ENCODE measurements around the gene VMP1.

GRCh38 chr17:59688496-59688895 lies 19.0 kb upstream of the VMP1 start:
- TF ChIP-seq CTCF (IDR thresholded peaks at IDR 0.05) (no peak), POLR2A (IDR thresholded peaks at IDR 0.05) (no peak)

All from suprapubic skin (tissue), 3 donors.